ENCODE results near the gene CNTLN. TPM values are rescaled to one million over a fixed set of nuclear protein-coding genes. Genes with fewer than 3 reads are reported as not detected.
"Not testable (repeated sequence)": the region's sequence is repeated elsewhere in the genome, so short reads cannot be mapped to it uniquely, and the experiment has no call there.

CNTLN gene
- total RNA-seq, 1 donor from 2014 or later, result 16.7 TPM

DNA sequence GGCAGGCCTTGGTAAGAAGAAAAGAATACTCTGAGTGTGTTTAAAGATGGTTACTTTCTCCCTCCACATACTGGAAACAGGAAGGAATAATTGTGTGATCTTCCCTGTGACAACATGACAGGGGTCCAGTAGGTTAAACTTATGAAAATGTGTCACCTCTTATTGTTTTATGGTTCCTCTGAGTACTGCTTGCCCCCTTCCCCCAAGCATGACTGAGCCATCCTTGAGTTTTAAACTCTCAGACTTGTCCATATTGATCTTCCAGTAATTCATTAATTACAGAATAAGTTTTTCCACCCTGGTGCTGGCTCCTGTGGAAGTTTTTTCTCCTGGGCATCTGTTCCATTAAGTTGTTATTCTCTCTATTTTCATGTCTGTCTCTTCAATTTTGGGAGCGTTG, 95.8 kb downstream of the CNTLN start:
- DNase-seq (ENCODE audit: low read depth, low spot score), result no peak
- H3K9me3 Mint-ChIP-seq, result peaks cover 2% of the 10 kb centered on the region

DNA sequence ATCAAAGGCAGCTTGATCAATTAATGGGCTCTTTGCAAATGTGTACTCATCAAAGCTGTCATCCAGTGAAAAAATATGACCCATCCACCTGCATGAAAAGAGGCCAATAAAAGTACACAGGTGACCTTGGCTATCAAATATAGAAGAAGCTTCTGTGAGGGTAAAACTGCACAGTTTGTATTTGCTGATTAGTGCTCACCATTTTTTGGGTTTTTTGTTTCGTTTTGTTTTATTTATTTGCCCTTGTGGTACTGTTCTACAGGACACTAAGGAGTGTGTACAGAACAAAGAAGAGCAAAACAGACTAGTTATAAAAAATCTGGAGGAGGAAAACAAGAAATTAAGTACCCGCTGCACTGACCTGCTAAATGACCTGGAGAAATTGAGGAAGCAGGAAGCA, 101.3 kb downstream of the CNTLN start:
- peaks cover 17% of the 10 kb centered on the region for H3K36me3 Mint-ChIP-seq (ENCODE audit: low read depth)
- H3K27me3 Mint-ChIP-seq (ENCODE audit: low read depth), result no peaks in the 10 kb centered on the region
- no peaks in the 10 kb centered on the region for H3K4me1 Mint-ChIP-seq
- no peak overlapping the region for H3K4me3 Mint-ChIP-seq
- DNase-seq (ENCODE audit: low read depth, low spot score), result no peak
- H3K27ac Mint-ChIP-seq (ENCODE audit: unreplicated experiment), result no peak overlapping the region
- no peak for TF ChIP-seq CTCF (conservative IDR thresholded peaks at IDR 0.05)
- H3K9me3 Mint-ChIP-seq, result peaks cover 6% of the 10 kb centered on the region

More for the DNA sequence above, 95.8 kb downstream of the CNTLN start:
- Mint-ChIP-seq H3K27ac (ENCODE audit: unreplicated experiment) (peak overlapping the region; percentile 93), H3K4me1 (peaks cover 12% of the 10 kb centered on the region), H3K27me3 (ENCODE audit: low read depth) (no peaks in the 10 kb centered on the region), H3K4me3 (no peak overlapping the region), H3K36me3 (ENCODE audit: low read depth) (peaks cover 13% of the 10 kb centered on the region)
- no peak for TF ChIP-seq CTCF (conservative IDR thresholded peaks at IDR 0.05)

GRCh38 chr9:17246770-17247169, 111.9 kb downstream of the CNTLN start:
- Mint-ChIP-seq H3K9me3 (peaks cover 23% of the 10 kb centered on the region), H3K36me3 (ENCODE audit: low read depth) (peaks cover 61% of the 10 kb centered on the region), H3K4me3 (no peak overlapping the region), H3K4me1 (no peaks in the 10 kb centered on the region), H3K27ac (ENCODE audit: unreplicated experiment) (no peak overlapping the region), H3K27me3 (ENCODE audit: low read depth) (no peaks in the 10 kb centered on the region)
- DNase-seq (ENCODE audit: low read depth, low spot score), result no peak
- TF ChIP-seq CTCF (conservative IDR thresholded peaks at IDR 0.05), result no peak

GRCh38 chr9:17251100-17251499, 116.3 kb downstream of the CNTLN start:
- Mint-ChIP-seq H3K4me3 (no peak overlapping the region), H3K4me1 (no peaks in the 10 kb centered on the region), H3K27me3 (ENCODE audit: low read depth) (no peaks in the 10 kb centered on the region), H3K9me3 (peaks cover 32% of the 10 kb centered on the region), H3K36me3 (ENCODE audit: low read depth) (peaks cover 64% of the 10 kb centered on the region), H3K27ac (ENCODE audit: unreplicated experiment) (no peak overlapping the region)
- DNase-seq (ENCODE audit: low read depth, low spot score), result no peak
- TF ChIP-seq CTCF (conservative IDR thresholded peaks at IDR 0.05), result no peak

- not testable (repeated sequence) for H3K27me3 Mint-ChIP-seq (ENCODE audit: low read depth); H3K9me3 Mint-ChIP-seq
- Mint-ChIP-seq H3K27ac (ENCODE audit: unreplicated experiment) (peak overlapping the region; percentile 35), H3K4me1 (peaks cover 18% of the 10 kb centered on the region), H3K36me3 (ENCODE audit: low read depth) (peaks cover 15% of the 10 kb centered on the region), H3K4me3 (peak overlapping the region; percentile 34)
- peak; percentile 18 for DNase-seq (ENCODE audit: low read depth, low spot score)
Observed at GRCh38 chr9:17268531-17269188, 133.8 kb downstream of the CNTLN start.

DNA sequence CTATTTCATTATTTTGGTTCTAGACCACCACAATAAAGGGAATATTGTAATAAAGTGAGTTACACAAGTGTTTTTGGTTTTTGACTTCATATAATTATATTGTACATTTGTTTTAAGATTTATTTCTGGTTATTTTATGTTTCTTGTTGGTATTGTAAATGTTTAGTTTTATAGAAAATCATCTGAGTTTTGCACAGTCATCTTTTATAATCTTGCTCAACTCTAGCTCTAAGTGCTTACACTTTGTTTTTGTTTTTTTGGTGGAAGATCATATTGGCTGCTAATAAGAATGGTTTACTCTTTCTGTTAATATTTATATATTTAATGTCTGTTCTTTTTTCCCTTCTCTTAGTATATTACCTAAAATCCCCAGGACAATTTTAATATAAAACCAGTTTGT, 135.0 kb downstream of the CNTLN start:
- no peaks in the 10 kb centered on the region for H3K27me3 Mint-ChIP-seq (ENCODE audit: low read depth)
- no peak overlapping the region for H3K27ac Mint-ChIP-seq (ENCODE audit: unreplicated experiment)
- no peak for TF ChIP-seq CTCF (conservative IDR thresholded peaks at IDR 0.05)
- no peaks in the 10 kb centered on the region for H3K9me3 Mint-ChIP-seq
- H3K4me1 Mint-ChIP-seq, result peaks cover 18% of the 10 kb centered on the region
- DNase-seq (ENCODE audit: low read depth, low spot score), result no peak
- peaks cover 15% of the 10 kb centered on the region for H3K36me3 Mint-ChIP-seq (ENCODE audit: low read depth)
- no peak overlapping the region for H3K4me3 Mint-ChIP-seq

Data from neural crest cell (in vitro differentiated cells).